GM12891 (cell line): ENCODE results near the gene PPT2.
"Not testable (repeated sequence)": the region's sequence is repeated elsewhere in the genome, so short reads cannot be mapped to it uniquely, and the experiment has no call there.

Experiments
- POLR2A ChIP-seq: IDR thresholded peaks from 2 replicates; pipeline ENCODE4 v1.6.1; 2011; ENCODE audit warnings: low read depth, low read length, control low read depth
- POLR2AphosphoS5 ChIP-seq: IDR thresholded peaks from 2 replicates; pipeline ENCODE4 v1.6.1; 2011; ENCODE audit warnings: low read depth, low read length, control low read depth
- POU2F2 ChIP-seq: IDR thresholded peaks from 2 replicates; pipeline ENCODE4 v1.6.1; 2011; ENCODE audit warnings: low read depth, mild to moderate bottlenecking, control low read depth, low read length, moderate library complexity
- SPI1 ChIP-seq: IDR thresholded peaks from 2 replicates; pipeline ENCODE4 v1.6.1; 2011; ENCODE audit warnings: low read depth, low read length, control low read depth

DNA sequence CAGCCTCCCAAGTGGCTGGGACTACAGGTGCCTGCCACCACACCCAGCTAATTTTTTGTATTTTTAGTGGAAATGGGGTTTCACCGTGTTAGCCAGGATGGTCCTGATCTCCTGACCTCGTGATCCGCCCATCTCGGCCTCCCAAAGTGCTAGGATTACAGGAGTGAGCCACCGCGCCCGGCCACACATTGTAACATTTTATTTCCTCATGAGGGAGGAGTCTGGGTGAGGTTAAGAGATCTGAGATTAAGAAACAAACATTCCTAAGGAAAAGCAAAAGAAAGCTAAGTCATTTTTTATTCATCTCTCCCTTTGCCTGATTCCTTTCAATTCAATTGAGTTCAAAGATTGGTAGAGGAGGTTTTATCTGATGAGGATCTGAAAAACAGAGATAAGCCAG lies 9.7 kb upstream of the PPT2 start:
- TF ChIP-seq POU2F2, POLR2AphosphoS5, POLR2A, SPI1: not testable (repeated sequence)
